Measurements from ENCODE around the gene C4orf54. TPM values are rescaled to one million over a fixed set of nuclear protein-coding genes. Genes with fewer than 3 reads are reported as not detected.

Gene C4orf54
- total RNA-seq, 1 donor from 2014 or later: 0.05 TPM

DNA sequence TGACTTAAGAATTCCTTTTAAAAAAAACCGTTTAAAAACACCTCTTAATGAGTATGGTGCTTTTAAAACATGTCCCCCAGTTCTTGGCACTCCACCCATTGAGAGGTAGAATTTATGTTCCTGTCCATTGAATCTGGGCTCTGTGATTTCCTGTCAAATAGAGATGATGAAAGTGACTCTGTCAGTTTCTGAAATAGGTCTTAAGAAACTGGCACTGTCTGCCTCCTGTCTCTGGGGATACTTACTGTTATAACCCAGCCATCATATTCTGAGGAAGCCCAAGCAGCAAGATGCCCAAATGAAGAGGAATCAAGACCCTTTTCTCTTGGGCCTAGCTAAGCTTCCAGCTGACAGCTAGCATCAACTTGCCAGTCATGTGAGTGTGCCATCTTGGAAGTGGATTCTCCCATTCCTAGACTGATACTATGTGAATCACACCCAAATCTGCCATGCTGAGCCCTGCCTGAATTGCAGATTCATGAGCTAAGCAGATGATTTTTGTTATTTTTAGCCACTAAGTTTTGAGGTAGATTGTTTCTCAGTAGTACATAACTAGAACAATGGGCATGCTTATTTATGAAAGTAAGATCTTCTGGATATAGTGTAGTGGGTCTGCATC, 22.8 kb downstream of the C4orf54 start:
- Mint-ChIP-seq H3K27ac (no peak overlapping the region), H3K4me3 (no peak overlapping the region), H3K36me3 (no peaks in the 10 kb centered on the region), H3K27me3 (no peaks in the 10 kb centered on the region), H3K9me3 (no peaks in the 10 kb centered on the region), H3K4me1 (ENCODE audit: unreplicated experiment) (no peaks in the 10 kb centered on the region)
- no peak for DNase-seq (ENCODE audit: extremely low spot score, unreplicated experiment)
- TF ChIP-seq, protein P1, sequence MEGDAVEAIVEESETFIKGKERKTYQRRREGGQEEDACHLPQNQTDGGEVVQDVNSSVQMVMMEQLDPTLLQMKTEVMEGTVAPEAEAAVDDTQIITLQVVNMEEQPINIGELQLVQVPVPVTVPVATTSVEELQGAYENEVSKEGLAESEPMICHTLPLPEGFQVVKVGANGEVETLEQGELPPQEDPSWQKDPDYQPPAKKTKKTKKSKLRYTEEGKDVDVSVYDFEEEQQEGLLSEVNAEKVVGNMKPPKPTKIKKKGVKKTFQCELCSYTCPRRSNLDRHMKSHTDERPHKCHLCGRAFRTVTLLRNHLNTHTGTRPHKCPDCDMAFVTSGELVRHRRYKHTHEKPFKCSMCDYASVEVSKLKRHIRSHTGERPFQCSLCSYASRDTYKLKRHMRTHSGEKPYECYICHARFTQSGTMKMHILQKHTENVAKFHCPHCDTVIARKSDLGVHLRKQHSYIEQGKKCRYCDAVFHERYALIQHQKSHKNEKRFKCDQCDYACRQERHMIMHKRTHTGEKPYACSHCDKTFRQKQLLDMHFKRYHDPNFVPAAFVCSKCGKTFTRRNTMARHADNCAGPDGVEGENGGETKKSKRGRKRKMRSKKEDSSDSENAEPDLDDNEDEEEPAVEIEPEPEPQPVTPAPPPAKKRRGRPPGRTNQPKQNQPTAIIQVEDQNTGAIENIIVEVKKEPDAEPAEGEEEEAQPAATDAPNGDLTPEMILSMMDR (conservative IDR thresholded peaks at IDR 0.05): no peak

DNA sequence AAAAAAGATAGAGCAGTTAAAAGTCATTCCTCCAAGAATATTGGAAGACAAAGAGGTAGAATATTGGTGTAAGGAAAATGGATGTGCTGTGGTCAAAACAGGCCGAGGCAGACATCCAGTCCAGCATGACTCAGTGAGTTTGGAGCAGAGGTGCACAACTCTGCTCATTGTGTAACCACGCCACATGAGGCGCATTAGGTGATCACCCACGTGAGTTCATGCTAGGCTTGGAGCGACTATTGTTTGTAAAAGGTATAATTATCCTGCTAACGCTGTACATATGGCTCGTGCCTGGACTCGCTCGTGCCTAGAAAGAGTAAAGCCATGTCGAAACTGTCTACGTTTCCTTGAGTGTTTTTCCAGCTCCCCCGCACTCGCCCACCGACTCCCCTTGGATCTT, 23.9 kb downstream of the C4orf54 start:
- Mint-ChIP-seq H3K4me1 (ENCODE audit: unreplicated experiment) (no peaks in the 10 kb centered on the region), H3K36me3 (no peaks in the 10 kb centered on the region), H3K9me3 (no peaks in the 10 kb centered on the region), H3K4me3 (no peak overlapping the region), H3K27ac (no peak overlapping the region), H3K27me3 (no peaks in the 10 kb centered on the region)
- TF ChIP-seq, protein P1 (conservative IDR thresholded peaks at IDR 0.05): no peak
- DNase-seq (ENCODE audit: extremely low spot score, unreplicated experiment): no peak

DNA sequence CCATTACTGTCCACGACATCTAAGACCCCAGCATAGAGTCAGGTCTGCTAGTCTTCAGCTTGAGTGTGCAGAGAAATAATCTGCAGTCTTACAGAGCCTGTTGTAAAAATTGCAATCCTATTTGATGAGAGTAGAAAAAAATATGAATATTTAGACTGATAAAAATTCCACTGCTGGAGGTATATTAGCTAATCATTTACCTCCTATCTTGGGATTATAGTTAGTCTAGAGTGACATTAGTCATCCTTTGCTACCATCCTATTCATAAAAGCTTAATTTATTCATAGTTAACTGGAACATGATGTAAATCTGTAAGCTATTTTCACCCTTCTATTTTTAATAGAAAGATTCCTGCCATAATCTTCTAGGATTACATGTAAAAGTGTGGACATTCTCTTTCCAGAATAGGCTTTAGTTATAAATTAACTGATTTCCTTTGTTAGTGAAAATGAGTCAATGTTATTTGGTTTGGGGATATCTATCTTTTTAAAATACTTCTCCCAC, 26.7 kb downstream of the C4orf54 start:
- no peaks in the 10 kb centered on the region for H3K9me3 Mint-ChIP-seq
- no peak overlapping the region for H3K4me3 Mint-ChIP-seq
- H3K36me3 Mint-ChIP-seq: no peaks in the 10 kb centered on the region
- TF ChIP-seq, protein P1 (conservative IDR thresholded peaks at IDR 0.05): no peak
- DNase-seq (ENCODE audit: extremely low spot score, unreplicated experiment): no peak
- no peak overlapping the region for H3K27ac Mint-ChIP-seq
- no peaks in the 10 kb centered on the region for H3K27me3 Mint-ChIP-seq
- H3K4me1 Mint-ChIP-seq (ENCODE audit: unreplicated experiment): no peaks in the 10 kb centered on the region

DNA sequence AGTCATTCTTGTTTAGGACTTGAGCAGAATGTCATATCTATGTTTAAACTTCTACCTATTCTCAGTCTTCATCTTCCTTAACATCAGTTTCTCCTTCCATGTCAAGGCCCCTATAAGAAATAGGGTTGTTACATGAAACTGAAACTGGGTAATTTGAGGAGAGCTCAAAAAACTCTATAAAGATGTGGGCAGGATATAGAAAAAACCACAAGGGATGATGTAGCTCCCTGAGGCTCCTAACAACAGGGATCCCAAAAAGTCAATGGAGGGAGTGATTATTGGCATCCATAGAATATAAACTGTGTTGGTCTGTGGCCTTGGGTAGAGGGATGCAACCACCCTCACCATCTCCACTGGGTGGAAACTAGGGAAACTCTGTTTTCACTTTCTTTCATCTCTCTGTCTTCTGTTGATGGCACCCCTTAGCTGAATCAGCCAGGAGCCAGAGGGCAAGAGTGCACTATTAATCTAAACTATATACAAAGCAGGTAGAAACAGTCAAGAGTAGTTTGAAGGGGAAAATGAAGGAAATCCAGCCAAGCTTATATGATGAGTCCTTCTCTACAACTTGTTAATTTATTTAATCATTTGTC, 27.6 kb downstream of the C4orf54 start:
- Mint-ChIP-seq H3K27ac (no peak overlapping the region), H3K36me3 (no peaks in the 10 kb centered on the region), H3K27me3 (no peaks in the 10 kb centered on the region), H3K4me3 (no peak overlapping the region), H3K4me1 (ENCODE audit: unreplicated experiment) (no peaks in the 10 kb centered on the region), H3K9me3 (no peaks in the 10 kb centered on the region)
- TF ChIP-seq, protein P1 (conservative IDR thresholded peaks at IDR 0.05): no peak
- no peak for DNase-seq (ENCODE audit: extremely low spot score, unreplicated experiment)

DNA sequence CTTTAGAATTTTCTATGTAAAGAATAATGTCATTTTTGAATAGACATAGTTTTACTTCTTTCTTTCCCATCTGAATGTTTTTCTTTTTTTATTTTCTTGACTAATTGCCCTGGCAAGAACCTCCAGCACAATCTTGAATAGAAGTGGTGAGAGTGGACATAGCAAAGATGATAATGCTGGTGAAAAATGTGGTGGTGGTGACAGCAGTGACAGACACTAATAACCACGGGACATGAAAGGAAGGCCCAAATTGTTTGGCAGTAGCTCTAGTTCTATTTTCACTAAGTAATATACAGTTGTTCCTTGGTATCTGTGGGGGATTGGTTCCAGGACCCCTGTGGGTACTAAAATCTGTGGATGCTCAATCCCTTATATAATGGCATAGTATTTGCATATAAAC, 29.6 kb downstream of the C4orf54 start:
- no peak overlapping the region for H3K4me3 Mint-ChIP-seq
- H3K9me3 Mint-ChIP-seq: no peaks in the 10 kb centered on the region
- no peaks in the 10 kb centered on the region for H3K27me3 Mint-ChIP-seq
- TF ChIP-seq, protein P1 (conservative IDR thresholded peaks at IDR 0.05): no peak
- H3K27ac Mint-ChIP-seq: no peak overlapping the region
- peaks cover 7% of the 10 kb centered on the region for H3K4me1 Mint-ChIP-seq (ENCODE audit: unreplicated experiment)
- no peaks in the 10 kb centered on the region for H3K36me3 Mint-ChIP-seq
- DNase-seq (ENCODE audit: extremely low spot score, unreplicated experiment): no peak
